Gastrocnemius medialis (tissue), 4 donors: ENCODE results near the gene SMYD3. TPM values are rescaled to one million over a fixed set of nuclear protein-coding genes. Genes with fewer than 3 reads are reported as not detected.
"Not testable (repeated sequence)": the region's sequence is repeated elsewhere in the genome, so short reads cannot be mapped to it uniquely, and the experiment has no call there.

ENCODE experiments used
- ATAC-seq, 2 donors: fragments of 150-250 bp; one replicate each; pipeline ENCODE4 v1.9.1; 2016
- DNase-seq, 2 donors: peaks; one replicate each; pipeline ENCODE4 v3.0.0-alpha.2; 2019
- H3K27ac ChIP-seq, 4 donors: fragments of 200-600 bp; sonication (generic); 1 replicate in 1 of 4; 2 replicates in 3 of 4; pipeline ENCODE4 v1.5.1; 2016 to 2018; ENCODE audit warnings: mild to moderate bottlenecking in 2 of 4, moderate library complexity in 1 of 4
- H3K27me3 ChIP-seq, 3 donors: fragments of 200-600 bp; sonication (generic) in 2 of 3; 1 replicate in 1 of 3; 2 replicates in 2 of 3; pipeline versions ENCODE4 v1.5.1 to v1.6.0; 2016 to 2019; ENCODE audit warnings: mild to moderate bottlenecking in 1 of 3, moderate library complexity in 1 of 3
- H3K36me3 ChIP-seq, 2 donors: fragments of 200-600 bp; sonication (generic) in 1 of 2; one replicate each; pipeline ENCODE4 v1.5.1; 2017 to 2018
- H3K4me1 ChIP-seq, 2 donors: fragments of 200-600 bp; sonication (generic) in 1 of 2; one replicate each; pipeline ENCODE4 v1.5.1; 2016 to 2017; ENCODE audit warnings: mild to moderate bottlenecking in 2 of 2
- H3K4me3 ChIP-seq, 4 donors: fragments of 200-600 bp; sonication (generic) in 3 of 4; 1 replicate in 1 of 4; 2 replicates in 3 of 4; pipeline ENCODE4 v1.5.1; 2016 to 2019; ENCODE audit warnings: mild to moderate bottlenecking in 2 of 4
- H3K9me3 ChIP-seq, 3 donors: fragments of 200-600 bp; sonication (generic) in 2 of 3; 1 replicate in 1 of 3; 2 replicates in 2 of 3; pipeline ENCODE4 v1.5.1; 2016 to 2019
- CTCF ChIP-seq, 5 experiments: fragments of 450-650 bp in 3 of 5; fragments of 200-600 bp in 2 of 5; sonication (generic) in 2 of 5; IDR thresholded peaks in 4 of 5; conservative IDR thresholded peaks in 1 of 5; 1 replicate in 4 of 5; 2 replicates in 1 of 5; pipeline ENCODE4 v1.5.1; 2016 to 2019; ENCODE audit warnings: antibody characterized with exemption in 5 of 5, mild to moderate bottlenecking in 3 of 5, moderate library complexity in 3 of 5
- POLR2A ChIP-seq, 2 donors: fragments of 450-650 bp; IDR thresholded peaks; one replicate each; pipeline ENCODE4 v1.6.1; 2017; ENCODE audit warnings: antibody characterized with exemption in 2 of 2, mild to moderate bottlenecking in 2 of 2, moderate library complexity in 2 of 2
- in situ Hi-C, 4 donors: fragments of 200-750 bp; cut with MboI; loops; one replicate each; pipeline versions ENCODE4 v1.15.0 to v1.8.0; 2017; ENCODE audit warnings: low sequenced_read_pairs in 4 of 4
- intact Hi-C: fragments of 100-400 bp; cut with DNase I; formaldehyde crosslinking; loops from one replicate; pipeline ENCODE4 v1.15.1; 2023; ENCODE audit warnings: low total_unique reads
- total RNA-seq, 4 donors: library from RNA; depleted of rRNA; stranded (reverse); fragments of >200 nt; gene quantifications; one replicate each; pipeline versions ENCODE4 v1.1.0 to v1.2.3, GENCODE V29; 2016

Gene SMYD3
- total RNA-seq, 4 donors from 2014 or later, result 4.4 to 10.3 (median 6.3) TPM

GRCh38 chr1:245748646-245749045, 758.4 kb downstream of the SMYD3 start:
- DNase-seq (no peak), ATAC-seq (no peak)
- H3K27ac ChIP-seq, result no peak overlapping the region
- H3K27me3 ChIP-seq, result no peaks in the 10 kb centered on the region
- in situ Hi-C loops (no loop called here), intact Hi-C loops (no loop called here)
- H3K4me3 ChIP-seq, result no peak overlapping the region
- peaks cover 0 to 9% of the 10 kb centered on the region in 2 donors for H3K36me3 ChIP-seq
- no peaks in the 10 kb centered on the region for H3K4me1 ChIP-seq
- TF ChIP-seq POLR2A (IDR thresholded peaks at IDR 0.05) (no peak), CTCF (IDR thresholded peaks at IDR 0.05 in 4 of 5, conservative IDR thresholded peaks at IDR 0.05 in 1 of 5) (no peak)
- H3K9me3 ChIP-seq, result no peaks in the 10 kb centered on the region

GRCh38 chr1:245748240-245748639, 758.8 kb downstream of the SMYD3 start:
- TF ChIP-seq CTCF (IDR thresholded peaks at IDR 0.05 in 4 of 5, conservative IDR thresholded peaks at IDR 0.05 in 1 of 5), result no peak
- DNase-seq (no peak), ATAC-seq (no peak)
- intact Hi-C loops (no loop called here), in situ Hi-C loops (no loop called here)
- no peaks in the 10 kb centered on the region for H3K4me1 ChIP-seq
- H3K27me3 ChIP-seq, result no peaks in the 10 kb centered on the region
- peaks cover 0 to 9% of the 10 kb centered on the region in 2 donors for H3K36me3 ChIP-seq
- no peak overlapping the region for H3K4me3 ChIP-seq
- no peaks in the 10 kb centered on the region for H3K9me3 ChIP-seq
- no peak overlapping the region for H3K27ac ChIP-seq

- no peak overlapping the region for H3K4me3 ChIP-seq
- H3K36me3 ChIP-seq, result no peaks in the 10 kb centered on the region
- H3K9me3 ChIP-seq, result no peaks in the 10 kb centered on the region
- H3K27ac ChIP-seq, result no peak overlapping the region
- intact Hi-C loops (no loop called here), in situ Hi-C loops (no loop called here)
- no peaks in the 10 kb centered on the region for H3K27me3 ChIP-seq
- TF ChIP-seq POLR2A (IDR thresholded peaks at IDR 0.05) (no peak), CTCF (IDR thresholded peaks at IDR 0.05 in 4 of 5, conservative IDR thresholded peaks at IDR 0.05 in 1 of 5) (no peak)
- ATAC-seq (no peak), DNase-seq (no peak)
- H3K4me1 ChIP-seq, result no peaks in the 10 kb centered on the region
Observed at GRCh38 chr1:245742896-245743295, 764.2 kb downstream of the SMYD3 start.

GRCh38 chr1:245740336-245740735, 766.7 kb downstream of the SMYD3 start:
- ATAC-seq, intact Hi-C loops, H3K4me1 ChIP-seq, H3K9me3 ChIP-seq, H3K4me3 ChIP-seq, H3K27ac ChIP-seq, H3K27me3 ChIP-seq, DNase-seq, H3K36me3 ChIP-seq, in situ Hi-C loops: not testable (repeated sequence)

- DNase-seq, result no peak
- intact Hi-C loops (no loop called here), in situ Hi-C loops (no loop called here)
- ATAC-seq, result no peak
- Histone ChIP-seq H3K9me3 (peaks cover 0 to 3% (median 0%) of the 10 kb centered on the region in 3 donors), H3K4me3 (no peak overlapping the region), H3K36me3 (no peaks in the 10 kb centered on the region), H3K27me3 (no peaks in the 10 kb centered on the region), H3K27ac (no peak overlapping the region), H3K4me1 (no peaks in the 10 kb centered on the region)
- TF ChIP-seq CTCF (IDR thresholded peaks at IDR 0.05 in 4 of 5, conservative IDR thresholded peaks at IDR 0.05 in 1 of 5) (no peak), POLR2A (IDR thresholded peaks at IDR 0.05) (no peak)
Observed at GRCh38 chr1:245730801-245731200, 776.3 kb downstream of the SMYD3 start.

- H3K9me3 ChIP-seq, intact Hi-C loops, H3K27ac ChIP-seq, H3K4me1 ChIP-seq, ATAC-seq, H3K36me3 ChIP-seq, DNase-seq, H3K4me3 ChIP-seq, H3K27me3 ChIP-seq, in situ Hi-C loops: not testable (repeated sequence)
Observed at GRCh38 chr1:245728035-245728434, 779.0 kb downstream of the SMYD3 start.
